Measurements from ENCODE around the gene KRT20. TPM values are rescaled to one million over a fixed set of nuclear protein-coding genes. Genes with fewer than 3 reads are reported as not detected.

The KRT20 gene
- polyA plus RNA-seq, 2 of the 4 experiments (the other 2 are of a cell fraction), result 0.28 TPM; not detected in 1

DNA sequence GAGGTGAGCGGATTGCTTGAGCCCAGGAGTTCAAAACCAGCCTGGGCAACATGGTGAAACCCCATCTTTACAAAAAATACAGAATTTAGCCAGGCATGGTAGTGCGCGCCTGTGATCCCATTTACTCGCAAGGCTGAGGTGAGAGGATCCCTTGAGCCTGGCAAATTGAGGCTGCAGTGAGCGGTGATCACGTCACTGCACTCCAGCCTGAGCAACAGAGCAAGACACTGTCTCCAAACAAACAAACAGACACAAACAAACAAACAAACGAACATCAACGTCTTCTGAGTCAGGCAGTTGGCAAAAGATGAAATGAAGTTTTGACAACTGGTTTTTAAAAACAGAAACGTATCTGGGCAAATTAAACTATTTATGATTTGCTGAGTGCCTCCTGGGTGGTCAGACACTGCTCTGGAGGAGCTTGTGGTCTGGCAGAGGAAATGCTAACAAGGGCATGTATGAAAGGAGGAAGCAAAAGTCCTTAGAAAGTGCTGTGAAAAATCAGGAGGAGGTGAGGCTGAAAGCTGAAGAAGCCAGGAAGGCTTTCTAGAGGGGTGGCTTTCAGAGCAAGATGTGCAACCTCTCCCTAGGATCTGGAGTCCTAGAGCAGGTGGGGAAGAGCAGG, 10.2 kb upstream of the KRT20 start:
- H3K9me3 ChIP-seq, result no peaks in the 10 kb centered on the region
- WGBS (ENCODE audit: missing lambda C conversion rate), result 66% methylated on average over 9 of the region's 9 CpGs
- FAIRE-seq (no peak), DNase-seq (ENCODE audit: low read depth in 1 of 2, low spot score in 1 of 2) (peak in 1 of 2 experiments; percentile 40), ATAC-seq (peak; percentile 28 to 84; a peak in 3 of 6 replicates)
- TF ChIP-seq JUNB (IDR thresholded peaks at IDR 0.05) (no peak), CBX2 (IDR thresholded peaks at IDR 0.05; ENCODE audit: borderline replicate concordance, low read depth) (no peak), RCOR1 (IDR thresholded peaks at IDR 0.05; ENCODE audit: low read depth, low read length) (no peak), RFX5 (IDR thresholded peaks at IDR 0.05) (no peak), EHF (CRISPR knock-in tag; IDR thresholded peaks at IDR 0.05) (no peak), SREBF2 (IDR thresholded peaks at IDR 0.05) (no peak), MAZ (IDR thresholded peaks at IDR 0.05; ENCODE audit: borderline replicate concordance, low read depth, low read length) (no peak), NR3C1 (IDR thresholded peaks at IDR 0.05) (no peak), ZNF302 (CRISPR knock-in tag; IDR thresholded peaks at IDR 0.05) (no peak)
- TF ChIP-seq, protein P1, sequence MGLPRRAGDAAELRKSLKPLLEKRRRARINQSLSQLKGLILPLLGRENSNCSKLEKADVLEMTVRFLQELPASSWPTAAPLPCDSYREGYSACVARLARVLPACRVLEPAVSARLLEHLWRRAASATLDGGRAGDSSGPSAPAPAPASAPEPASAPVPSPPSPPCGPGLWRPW (IDR thresholded peaks at IDR 0.05), result no peak
- TF ChIP-seq, protein P2, sequence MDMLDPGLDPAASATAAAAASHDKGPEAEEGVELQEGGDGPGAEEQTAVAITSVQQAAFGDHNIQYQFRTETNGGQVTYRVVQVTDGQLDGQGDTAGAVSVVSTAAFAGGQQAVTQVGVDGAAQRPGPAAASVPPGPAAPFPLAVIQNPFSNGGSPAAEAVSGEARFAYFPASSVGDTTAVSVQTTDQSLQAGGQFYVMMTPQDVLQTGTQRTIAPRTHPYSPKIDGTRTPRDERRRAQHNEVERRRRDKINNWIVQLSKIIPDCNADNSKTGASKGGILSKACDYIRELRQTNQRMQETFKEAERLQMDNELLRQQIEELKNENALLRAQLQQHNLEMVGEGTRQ (IDR thresholded peaks at IDR 0.05), result no peak
- TF ChIP-seq, protein P3, sequence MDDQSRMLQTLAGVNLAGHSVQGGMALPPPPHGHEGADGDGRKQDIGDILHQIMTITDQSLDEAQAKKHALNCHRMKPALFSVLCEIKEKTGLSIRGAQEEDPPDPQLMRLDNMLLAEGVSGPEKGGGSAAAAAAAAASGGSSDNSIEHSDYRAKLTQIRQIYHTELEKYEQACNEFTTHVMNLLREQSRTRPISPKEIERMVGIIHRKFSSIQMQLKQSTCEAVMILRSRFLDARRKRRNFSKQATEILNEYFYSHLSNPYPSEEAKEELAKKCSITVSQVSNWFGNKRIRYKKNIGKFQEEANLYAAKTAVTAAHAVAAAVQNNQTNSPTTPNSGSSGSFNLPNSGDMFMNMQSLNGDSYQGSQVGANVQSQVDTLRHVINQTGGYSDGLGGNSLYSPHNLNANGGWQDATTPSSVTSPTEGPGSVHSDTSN (IDR thresholded peaks at IDR 0.05), result no peak
- H3K4me1 ChIP-seq, result peaks cover 11% of the 10 kb centered on the region
- peak overlapping the region; percentile 30; the same call in 2 of the 3 replicates for H3K4me2 ChIP-seq
- no peak overlapping the region for H3K4me3 ChIP-seq
- POLR2A ChIA-PET, result interaction anchor here (0.6 kb wide), 1 partner anchor 753 kb away, joined by 6 read pairs; no protein-coding TSS in a partner anchor
- peak overlapping the region; percentile 62 to 64 for H3K27ac ChIP-seq
- CTCF ChIA-PET, result interaction anchor here (1.3 to 4.4 kb wide), 4 partner anchors 24 to 768 kb away, joined by 4 to 27 read pairs (median 8); no protein-coding TSS in a partner anchor

DNA sequence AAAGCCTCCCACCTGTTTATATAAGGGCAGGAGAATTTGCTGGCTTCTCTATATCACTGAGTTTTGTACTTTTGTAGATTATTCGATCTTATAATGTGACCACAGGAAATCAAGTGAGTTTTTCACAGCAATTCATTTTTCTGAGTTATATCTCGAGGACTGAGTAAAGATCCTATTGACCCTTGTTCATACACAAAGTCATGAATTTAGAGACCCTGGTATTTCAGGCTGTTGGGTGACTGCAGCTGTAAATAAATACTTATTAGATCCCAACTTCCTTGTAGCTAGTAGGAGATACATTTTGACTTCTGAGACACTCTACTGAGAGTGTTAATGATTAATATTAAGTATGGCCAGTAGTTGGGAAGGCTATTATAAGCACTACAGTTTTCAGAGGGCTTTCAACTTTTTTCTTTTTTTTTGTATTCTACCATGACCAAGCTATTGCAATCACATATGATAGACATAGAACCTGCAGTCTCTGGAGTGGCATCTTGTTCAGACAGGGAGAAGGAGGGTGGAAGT, 3.2 kb upstream of the KRT20 start:
- Histone ChIP-seq H3K27ac (peak overlapping the region; percentile 7 to 13; a peak in 2 of 6 replicates), H3K4me2 (peak overlapping the region; percentile 39), H3K9me3 (no peaks in the 10 kb centered on the region), H3K4me3 (no peak overlapping the region), H3K4me1 (peaks cover 15% of the 10 kb centered on the region)
- TF ChIP-seq, protein P4, sequence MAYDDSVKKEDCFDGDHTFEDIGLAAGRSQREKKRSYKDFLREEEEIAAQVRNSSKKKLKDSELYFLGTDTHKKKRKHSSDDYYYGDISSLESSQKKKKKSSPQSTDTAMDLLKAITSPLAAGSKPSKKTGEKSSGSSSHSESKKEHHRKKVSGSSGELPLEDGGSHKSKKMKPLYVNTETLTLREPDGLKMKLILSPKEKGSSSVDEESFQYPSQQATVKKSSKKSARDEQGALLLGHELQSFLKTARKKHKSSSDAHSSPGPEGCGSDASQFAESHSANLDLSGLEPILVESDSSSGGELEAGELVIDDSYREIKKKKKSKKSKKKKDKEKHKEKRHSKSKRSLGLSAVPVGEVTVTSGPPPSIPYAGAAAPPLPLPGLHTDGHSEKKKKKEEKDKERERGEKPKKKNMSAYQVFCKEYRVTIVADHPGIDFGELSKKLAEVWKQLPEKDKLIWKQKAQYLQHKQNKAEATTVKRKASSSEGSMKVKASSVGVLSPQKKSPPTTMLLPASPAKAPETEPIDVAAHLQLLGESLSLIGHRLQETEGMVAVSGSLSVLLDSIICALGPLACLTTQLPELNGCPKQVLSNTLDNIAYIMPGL (CRISPR knock-in tag; IDR thresholded peaks at IDR 0.05; ENCODE audit: borderline replicate concordance), result no peak
- no peak for DNase-seq (ENCODE audit: low read depth in 1 of 2, low spot score in 1 of 2)
- POLR2A ChIA-PET, result no interaction called here
- CTCF ChIA-PET, result interaction anchor here (1.0 to 6.0 kb wide), 5 partner anchors 13 to 759 kb away, joined by 3 to 35 read pairs (median 4); no protein-coding TSS in a partner anchor
- FAIRE-seq, result peak; percentile 67
- WGBS (ENCODE audit: missing lambda C conversion rate), result 40% methylated on average over 2 of the region's 2 CpGs
- peak in 1 of 2 experiments; percentile 45; a peak in 3 of 6 replicates for ATAC-seq

DNA sequence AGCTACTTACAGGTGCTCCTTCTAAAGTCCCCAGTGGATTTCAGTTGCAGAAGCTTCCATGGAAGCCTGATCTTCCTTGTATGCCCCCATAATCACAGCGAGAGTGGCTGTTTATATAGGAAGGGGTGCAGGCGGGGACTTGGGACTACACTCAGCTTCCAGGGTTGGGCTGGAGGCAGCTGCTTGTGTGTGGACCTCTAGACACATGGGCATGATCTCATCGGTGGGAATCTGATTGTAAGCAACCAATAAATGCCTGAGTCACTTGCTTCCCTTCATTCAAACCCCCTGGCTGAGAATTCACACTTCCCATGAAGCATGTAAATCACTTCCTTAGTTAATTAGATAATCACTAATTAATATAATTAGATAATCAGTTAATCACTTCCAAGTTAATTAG, 1.0 kb upstream of the KRT20 start:
- peak in 1 of 2 experiments; percentile 27; a peak in 1 of 6 replicates for ATAC-seq
- CTCF ChIA-PET, result interaction anchor here (0.7 to 6.0 kb wide), 12 partner anchors 8 to 780 kb away, joined by 3 to 35 read pairs (median 6); partner anchors contain the start of gene KRT12
- POLR2A ChIA-PET, result interaction anchor here (0.9 kb wide), 1 partner anchor 802 kb away, joined by 3 read pairs; no protein-coding TSS in a partner anchor
- no peak for DNase-seq (ENCODE audit: low read depth in 1 of 2, low spot score in 1 of 2)
- Histone ChIP-seq H3K4me3 (no peak overlapping the region), H3K9me3 (no peaks in the 10 kb centered on the region), H3K27ac (peak overlapping the region in 1 of 2 experiments; percentile 31; a peak in 1 of 6 replicates), H3K4me1 (peaks cover 15% of the 10 kb centered on the region), H3K4me2 (no peak overlapping the region)
- FAIRE-seq, result peak; percentile 51
- WGBS (ENCODE audit: missing lambda C conversion rate), result 81% methylated on average over 3 of the region's 3 CpGs
- no peak for TF ChIP-seq NFE2L2 (conservative IDR thresholded peaks at IDR 0.05; ENCODE audit: low read length)
- no peak for TF ChIP-seq FOSB (CRISPR knock-in tag; IDR thresholded peaks at IDR 0.05)
- TF ChIP-seq, protein P5, sequence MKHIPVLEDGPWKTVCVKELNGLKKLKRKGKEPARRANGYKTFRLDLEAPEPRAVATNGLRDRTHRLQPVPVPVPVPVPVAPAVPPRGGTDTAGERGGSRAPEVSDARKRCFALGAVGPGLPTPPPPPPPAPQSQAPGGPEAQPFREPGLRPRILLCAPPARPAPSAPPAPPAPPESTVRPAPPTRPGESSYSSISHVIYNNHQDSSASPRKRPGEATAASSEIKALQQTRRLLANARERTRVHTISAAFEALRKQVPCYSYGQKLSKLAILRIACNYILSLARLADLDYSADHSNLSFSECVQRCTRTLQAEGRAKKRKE (CRISPR knock-in tag; IDR thresholded peaks at IDR 0.05; ENCODE audit: low read depth), result no peak
- TF ChIP-seq, protein P6, sequence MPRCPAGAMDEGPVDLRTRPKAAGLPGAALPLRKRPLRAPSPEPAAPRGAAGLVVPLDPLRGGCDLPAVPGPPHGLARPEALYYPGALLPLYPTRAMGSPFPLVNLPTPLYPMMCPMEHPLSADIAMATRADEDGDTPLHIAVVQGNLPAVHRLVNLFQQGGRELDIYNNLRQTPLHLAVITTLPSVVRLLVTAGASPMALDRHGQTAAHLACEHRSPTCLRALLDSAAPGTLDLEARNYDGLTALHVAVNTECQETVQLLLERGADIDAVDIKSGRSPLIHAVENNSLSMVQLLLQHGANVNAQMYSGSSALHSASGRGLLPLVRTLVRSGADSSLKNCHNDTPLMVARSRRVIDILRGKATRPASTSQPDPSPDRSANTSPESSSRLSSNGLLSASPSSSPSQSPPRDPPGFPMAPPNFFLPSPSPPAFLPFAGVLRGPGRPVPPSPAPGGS (IDR thresholded peaks at IDR 0.05), result no peak
- TF ChIP-seq HDAC2 (IDR thresholded peaks at IDR 0.05), result no peak
- TF ChIP-seq CEBPB (IDR thresholded peaks at IDR 0.05), result no peak
- no peak for TF ChIP-seq TP53 (CRISPR knock-in tag; IDR thresholded peaks at IDR 0.05)
- TF ChIP-seq TFCP2L1 (CRISPR knock-in tag; IDR thresholded peaks at IDR 0.05), result no peak
- TF ChIP-seq EHMT2 (IDR thresholded peaks at IDR 0.05; ENCODE audit: low read depth), result no peak
- TF ChIP-seq JUN (IDR thresholded peaks at IDR 0.05), result no peak
- no peak for TF ChIP-seq CHD2 (IDR thresholded peaks at IDR 0.05; ENCODE audit: low read length, partially characterized antibody)
- TF ChIP-seq HOXB13 (CRISPR knock-in tag; IDR thresholded peaks at IDR 0.05; ENCODE audit: low read depth), result no peak
- no peak for TF ChIP-seq ESRRA (IDR thresholded peaks at IDR 0.05; ENCODE audit: borderline replicate concordance, low read length)
- no peak for TF ChIP-seq KDM1A (IDR thresholded peaks at IDR 0.05; ENCODE audit: low read depth)
- TF ChIP-seq GATA3 (IDR thresholded peaks at IDR 0.05; ENCODE audit: borderline replicate concordance), result no peak
- TF ChIP-seq HOXA7 (CRISPR knock-in tag; IDR thresholded peaks at IDR 0.05), result no peak
